ENCODE results near the gene GNRHR.

GRCh38 chr4:67700116-67700737 lies 54.0 kb downstream of the GNRHR start:
- no peak for TF ChIP-seq HDGF (IDR thresholded peaks at IDR 0.05; ENCODE audit: borderline replicate concordance)
- no peak for TF ChIP-seq CTBP1 (IDR thresholded peaks at IDR 0.05; ENCODE audit: borderline replicate concordance)
- TF ChIP-seq ELF4 (IDR thresholded peaks at IDR 0.05): no peak
- TF ChIP-seq FOXK2 (IDR thresholded peaks at IDR 0.05): no peak
- TF ChIP-seq LEF1 (IDR thresholded peaks at IDR 0.05; ENCODE audit: borderline replicate concordance): no peak
- no peak for TF ChIP-seq L3MBTL2 (conservative IDR thresholded peaks at IDR 0.05)
- no peak for TF ChIP-seq NFRKB (IDR thresholded peaks at IDR 0.05)
- no peak for TF ChIP-seq ZNF384 (IDR thresholded peaks at IDR 0.05)
- no peak for TF ChIP-seq PKNOX1 (IDR thresholded peaks at IDR 0.05)
- TF ChIP-seq ARNT (IDR thresholded peaks at IDR 0.05): no peak
- no peak for TF ChIP-seq BHLHE40 (IDR thresholded peaks at IDR 0.05; ENCODE audit: borderline replicate concordance)
- TF ChIP-seq SUZ12 (IDR thresholded peaks at IDR 0.05): no peak
